Activated effector memory CD4-positive, alpha-beta T cell treated with anti-CD3 and anti-CD28 coated beads, Interleukin-2, amount 50 U/mL, for 16 hours (primary cell): ENCODE results near the gene COLEC12.

ENCODE experiments used
- DNase-seq: peaks from one replicate; pipeline ENCODE4 v3.0.0-alpha.2; 2020

The COLEC12 gene

GRCh38 chr18:473802-474201, 26.7 kb downstream of the COLEC12 start:
- no peak for DNase-seq

GRCh38 chr18:471716-472115, 28.8 kb downstream of the COLEC12 start:
- no peak for DNase-seq

- DNase-seq, result no peak
Observed at GRCh38 chr18:470661-471501, 29.6 kb downstream of the COLEC12 start.

- no peak for DNase-seq
Observed at GRCh38 chr18:468955-469790, 31.3 kb downstream of the COLEC12 start.

- no peak for DNase-seq
Observed at GRCh38 chr18:463827-464541, 36.5 kb downstream of the COLEC12 start.

GRCh38 chr18:463403-463802, 37.1 kb downstream of the COLEC12 start:
- DNase-seq, result no peak

- DNase-seq, result no peak
Observed at GRCh38 chr18:461762-462161, 38.7 kb downstream of the COLEC12 start.

- no peak for DNase-seq
Observed at GRCh38 chr18:460791-461190, 39.7 kb downstream of the COLEC12 start.

GRCh38 chr18:459814-460593, 40.5 kb downstream of the COLEC12 start:
- no peak for DNase-seq

GRCh38 chr18:457521-458412, 42.7 kb downstream of the COLEC12 start:
- no peak for DNase-seq

GRCh38 chr18:457140-457519, 43.4 kb downstream of the COLEC12 start:
- DNase-seq, result no peak

- DNase-seq, result no peak
Observed at GRCh38 chr18:456361-457139, 44.0 kb downstream of the COLEC12 start.

- no peak for DNase-seq
Observed at GRCh38 chr18:453400-453799, 47.1 kb downstream of the COLEC12 start.

- no peak for DNase-seq
Observed at GRCh38 chr18:452816-453215, 47.7 kb downstream of the COLEC12 start.

GRCh38 chr18:449374-449773, 51.1 kb downstream of the COLEC12 start:
- DNase-seq, result no peak

GRCh38 chr18:448116-448790, 52.2 kb downstream of the COLEC12 start:
- DNase-seq, result no peak

GRCh38 chr18:446941-447560, 53.5 kb downstream of the COLEC12 start:
- DNase-seq, result no peak

GRCh38 chr18:445055-445454, 55.4 kb downstream of the COLEC12 start:
- no peak for DNase-seq

- no peak for DNase-seq
Observed at GRCh38 chr18:438571-438970, 61.9 kb downstream of the COLEC12 start.

GRCh38 chr18:435940-436339, 64.6 kb downstream of the COLEC12 start:
- DNase-seq, result no peak
